ENCODE data around the gene TRUB2. TPM values are rescaled to one million over a fixed set of nuclear protein-coding genes. Genes with fewer than 3 reads are reported as not detected.

TRUB2 gene
- total RNA-seq, 1 experiment from 2014 or later = 42.1 TPM

DNA sequence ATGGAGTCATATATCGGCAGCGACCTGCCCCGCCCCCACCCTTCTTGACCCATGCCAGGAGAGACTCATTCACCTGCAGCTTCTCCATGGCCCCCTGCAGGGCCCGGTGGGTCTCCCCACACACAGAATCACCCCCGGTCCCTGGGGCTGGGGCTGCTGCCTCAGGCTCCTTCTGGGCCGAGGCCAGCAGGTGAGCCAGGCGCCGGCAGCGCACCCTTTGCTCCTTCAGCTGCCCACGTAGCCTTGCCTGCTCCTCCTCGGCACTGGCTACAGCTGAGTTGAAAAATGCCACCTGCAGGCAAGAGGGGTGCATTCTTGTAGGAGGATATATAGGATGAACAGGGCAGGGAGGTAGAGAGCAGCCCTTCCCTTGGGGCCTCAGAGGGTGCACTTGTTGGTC is 64.3 kb downstream of the TRUB2 start:
- ChIA-PET CTCF (no interaction called here), RAD21 (ENCODE audit: low non-redundant PET in 1 of 2, low total read pairs in 2 of 2, uncharacterized antibody in 2 of 2, unreplicated experiment in 2 of 2) (interaction anchor here in 1 of 2 experiments (0.6 kb wide), 1 partner anchor 20 kb away, joined by 3 read pairs; no protein-coding TSS in a partner anchor)
- TF ChIP-seq FOSL1 (IDR thresholded peaks at IDR 0.05; ENCODE audit: low read depth) (no peak), YY1 (IDR thresholded peaks at IDR 0.05; ENCODE audit: extremely low read depth, insufficient replicate concordance, low read depth, low read length) (no peak), POLR2A (IDR thresholded peaks at IDR 0.05; ENCODE audit: borderline replicate concordance, extremely low read depth, insufficient read depth, insufficient read length) (no peak), EZH2phosphoT487 (IDR thresholded peaks at IDR 0.05; ENCODE audit: borderline replicate concordance) (no peak), EGR1 (IDR thresholded peaks at IDR 0.05; ENCODE audit: low read depth) (no peak), CBX3 (IDR thresholded peaks at IDR 0.05; ENCODE audit: low read depth) (no peak), ZFX (IDR thresholded peaks at IDR 0.05) (no peak), TCF7L2 (IDR thresholded peaks at IDR 0.05; ENCODE audit: borderline replicate concordance, extremely low read depth, insufficient read depth, insufficient read length) (no peak), REST (IDR thresholded peaks at IDR 0.05; ENCODE audit: low read depth) (no peak), SRF (IDR thresholded peaks at IDR 0.05; ENCODE audit: low read depth) (no peak), SIN3A (IDR thresholded peaks at IDR 0.05; ENCODE audit: low read depth) (no peak), POLR2AphosphoS5 (IDR thresholded peaks at IDR 0.05; ENCODE audit: low read depth, low read length) (no peak), SP1 (IDR thresholded peaks at IDR 0.05; ENCODE audit: low read depth) (no peak), RAD21 (IDR thresholded peaks at IDR 0.05; ENCODE audit: low read depth) (no peak), CEBPB (IDR thresholded peaks at IDR 0.05; ENCODE audit: low read depth) (no peak)
- TF ChIP-seq, protein P1, sequence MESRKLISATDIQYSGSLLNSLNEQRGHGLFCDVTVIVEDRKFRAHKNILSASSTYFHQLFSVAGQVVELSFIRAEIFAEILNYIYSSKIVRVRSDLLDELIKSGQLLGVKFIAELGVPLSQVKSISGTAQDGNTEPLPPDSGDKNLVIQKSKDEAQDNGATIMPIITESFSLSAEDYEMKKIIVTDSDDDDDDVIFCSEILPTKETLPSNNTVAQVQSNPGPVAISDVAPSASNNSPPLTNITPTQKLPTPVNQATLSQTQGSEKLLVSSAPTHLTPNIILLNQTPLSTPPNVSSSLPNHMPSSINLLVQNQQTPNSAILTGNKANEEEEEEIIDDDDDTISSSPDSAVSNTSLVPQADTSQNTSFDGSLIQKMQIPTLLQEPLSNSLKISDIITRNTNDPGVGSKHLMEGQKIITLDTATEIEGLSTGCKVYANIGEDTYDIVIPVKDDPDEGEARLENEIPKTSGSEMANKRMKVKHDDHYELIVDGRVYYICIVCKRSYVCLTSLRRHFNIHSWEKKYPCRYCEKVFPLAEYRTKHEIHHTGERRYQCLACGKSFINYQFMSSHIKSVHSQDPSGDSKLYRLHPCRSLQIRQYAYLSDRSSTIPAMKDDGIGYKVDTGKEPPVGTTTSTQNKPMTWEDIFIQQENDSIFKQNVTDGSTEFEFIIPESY (IDR thresholded peaks at IDR 0.05; ENCODE audit: extremely low read depth, insufficient replicate concordance, low read length) = no peak
- TF ChIP-seq, protein P2, sequence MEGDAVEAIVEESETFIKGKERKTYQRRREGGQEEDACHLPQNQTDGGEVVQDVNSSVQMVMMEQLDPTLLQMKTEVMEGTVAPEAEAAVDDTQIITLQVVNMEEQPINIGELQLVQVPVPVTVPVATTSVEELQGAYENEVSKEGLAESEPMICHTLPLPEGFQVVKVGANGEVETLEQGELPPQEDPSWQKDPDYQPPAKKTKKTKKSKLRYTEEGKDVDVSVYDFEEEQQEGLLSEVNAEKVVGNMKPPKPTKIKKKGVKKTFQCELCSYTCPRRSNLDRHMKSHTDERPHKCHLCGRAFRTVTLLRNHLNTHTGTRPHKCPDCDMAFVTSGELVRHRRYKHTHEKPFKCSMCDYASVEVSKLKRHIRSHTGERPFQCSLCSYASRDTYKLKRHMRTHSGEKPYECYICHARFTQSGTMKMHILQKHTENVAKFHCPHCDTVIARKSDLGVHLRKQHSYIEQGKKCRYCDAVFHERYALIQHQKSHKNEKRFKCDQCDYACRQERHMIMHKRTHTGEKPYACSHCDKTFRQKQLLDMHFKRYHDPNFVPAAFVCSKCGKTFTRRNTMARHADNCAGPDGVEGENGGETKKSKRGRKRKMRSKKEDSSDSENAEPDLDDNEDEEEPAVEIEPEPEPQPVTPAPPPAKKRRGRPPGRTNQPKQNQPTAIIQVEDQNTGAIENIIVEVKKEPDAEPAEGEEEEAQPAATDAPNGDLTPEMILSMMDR (IDR thresholded peaks at IDR 0.05 in 2 of 3, conservative IDR thresholded peaks at IDR 0.05 in 1 of 3; ENCODE audit: borderline replicate concordance in 1 of 3, insufficient read depth in 1 of 3, low read depth in 2 of 3, low read length in 2 of 3) = no peak
- TF ChIP-seq, protein P3, sequence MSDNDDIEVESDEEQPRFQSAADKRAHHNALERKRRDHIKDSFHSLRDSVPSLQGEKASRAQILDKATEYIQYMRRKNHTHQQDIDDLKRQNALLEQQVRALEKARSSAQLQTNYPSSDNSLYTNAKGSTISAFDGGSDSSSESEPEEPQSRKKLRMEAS (IDR thresholded peaks at IDR 0.05) = no peak
- TF ChIP-seq, protein P4, sequence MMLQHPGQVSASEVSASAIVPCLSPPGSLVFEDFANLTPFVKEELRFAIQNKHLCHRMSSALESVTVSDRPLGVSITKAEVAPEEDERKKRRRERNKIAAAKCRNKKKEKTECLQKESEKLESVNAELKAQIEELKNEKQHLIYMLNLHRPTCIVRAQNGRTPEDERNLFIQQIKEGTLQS (IDR thresholded peaks at IDR 0.05) = no peak

More for the DNA sequence above, 64.3 kb downstream of the TRUB2 start:
- BruUV-seq (replicated peaks) = no TSS peak
- Histone ChIP-seq H3K36me3 (ENCODE audit: control insufficient read depth in 1 of 2, insufficient read depth in 2 of 2, low read length in 2 of 2) (peaks cover 0 to 20% of the 10 kb centered on the region in 2 experiments; a peak in 2 of 4 replicates), H3K4me1 (ENCODE audit: control insufficient read depth in 1 of 2, insufficient read depth in 2 of 2, low read length in 2 of 2) (peaks cover 0 to 7% of the 10 kb centered on the region in 2 experiments; a peak in 1 of 4 replicates), H3K9ac (ENCODE audit: low read length) (no peak overlapping the region), H2AFZ (ENCODE audit: low read depth, low read length, poor library complexity, severe bottlenecking) (no peak overlapping the region), H3K4me2 (ENCODE audit: low read length) (no peak overlapping the region), H3K4me3 (replicated peaks in 1 of 2; ENCODE audit: low read depth in 1 of 2, low read length in 2 of 2) (no peak overlapping the region), H3K27me3 (ENCODE audit: insufficient read depth, low read length) (no peaks in the 10 kb centered on the region), H3K27ac (ENCODE audit: low read depth, low read length) (no peak overlapping the region), H3K9me3 (ENCODE audit: control insufficient read depth in 1 of 2, insufficient read depth in 1 of 2, low read depth in 1 of 2, low read length in 2 of 2) (no peaks in the 10 kb centered on the region), H3K9me2 (ENCODE audit: insufficient read depth) (no peaks in the 10 kb centered on the region), H3K79me2 (ENCODE audit: insufficient read depth, low read length) (no peaks in the 10 kb centered on the region), H4K20me1 (ENCODE audit: insufficient read depth) (no peaks in the 10 kb centered on the region)
- no peak for ATAC-seq
- no peak for DNase-seq (ENCODE audit: low read depth, low spot score)
- POLR2A ChIA-PET = no interaction called here
- intact Hi-C loops (cut with micrococcal nuclease) = no loop called here

All from HCT116 (cell line).